A673 (cell line): ENCODE results near the gene NUDT14.

Experiments
- CTCF ChIP-seq: fragments of 300-800, 200-600 bp; sonication (generic); conservative IDR thresholded peaks from 2 replicates; pipeline ENCODE4 v1.5.1; 2017; ENCODE audit warnings: low read depth, mild to moderate bottlenecking, antibody characterized with exemption, low read length, moderate library complexity, mixed read lengths
- EZH2 ChIP-seq: fragments of 200-600 bp; sonication (generic); IDR thresholded peaks from 2 replicates; pipeline ENCODE4 v1.6.1; 2017; ENCODE audit warnings: borderline replicate concordance, low read depth, mild to moderate bottlenecking, mixed read lengths, antibody characterized with exemption, low read length; ENCODE audit not compliant: poor library complexity, severe bottlenecking

GRCh38 chr14:105203057-105203531, 22.0 kb upstream of the NUDT14 start:
- TF ChIP-seq CTCF (peak; percentile 97), EZH2 (no peak)
